Skeletal muscle satellite cell (primary cell): ENCODE data around the gene AGER.
"Not testable (repeated sequence)": the region's sequence is repeated elsewhere in the genome, so short reads cannot be mapped to it uniquely, and the experiment has no call there.

Experiments
- H3K27me3 ChIP-seq: 2 replicates; pipeline ENCODE4 v1.7.0; 2013; ENCODE audit warnings: low read length; ENCODE audit not compliant: control insufficient read depth, insufficient read depth
- H3K36me3 ChIP-seq: 2 replicates; pipeline ENCODE4 v1.7.0; 2013; ENCODE audit warnings: mild to moderate bottlenecking, control low read depth, low read length; ENCODE audit not compliant: insufficient read depth
- H3K4me1 ChIP-seq: 2 replicates; pipeline ENCODE4 v1.7.0; 2013; ENCODE audit warnings: low read length; ENCODE audit not compliant: control insufficient read depth, insufficient read depth
- H3K4me2 ChIP-seq: 2 replicates; pipeline ENCODE4 v1.7.0; 2013; ENCODE audit warnings: mild to moderate bottlenecking, low read length
- H3K4me3 ChIP-seq: 2 replicates; pipeline ENCODE4 v1.7.0; 2013; ENCODE audit warnings: low read length
- H3K9ac ChIP-seq: 2 replicates; pipeline ENCODE4 v1.7.0; 2013; ENCODE audit warnings: mild to moderate bottlenecking, low read depth, low read length, moderate library complexity
- H3K9me3 ChIP-seq: replicated peaks from 2 replicates; pipeline ENCODE4 v1.7.0; 2013; ENCODE audit warnings: mild to moderate bottlenecking, control low read depth, low read length

The AGER gene

GRCh38 chr6:32196682-32197616, 12.9 kb upstream of the AGER start:
- peak overlapping the region; percentile 100 for H3K9ac ChIP-seq
- peak overlapping the region; percentile 99 for H3K4me2 ChIP-seq
- H3K27me3 ChIP-seq, result peaks cover 6% of the 10 kb centered on the region
- H3K4me3 ChIP-seq, result peak overlapping the region; percentile 97
- peaks cover 25% of the 10 kb centered on the region for H3K4me1 ChIP-seq
- no peaks in the 10 kb centered on the region for H3K36me3 ChIP-seq
- no peaks in the 10 kb centered on the region for H3K9me3 ChIP-seq

- Histone ChIP-seq H3K9ac (peak overlapping the region; percentile 100), H3K36me3 (no peaks in the 10 kb centered on the region), H3K4me3 (peak overlapping the region; percentile 97), H3K4me1 (peaks cover 26% of the 10 kb centered on the region), H3K4me2 (peak overlapping the region; percentile 99), H3K27me3 (no peaks in the 10 kb centered on the region), H3K9me3 (no peaks in the 10 kb centered on the region)
These were observed 12.0 kb upstream of the AGER start for GRCh38 chr6:32195902-32196681.

- H3K4me3 ChIP-seq, result no peak overlapping the region
- H3K36me3 ChIP-seq, result no peaks in the 10 kb centered on the region
- peak overlapping the region; percentile 99 for H3K4me2 ChIP-seq
- peak overlapping the region; percentile 100 for H3K9ac ChIP-seq
- H3K4me1 ChIP-seq, result peaks cover 31% of the 10 kb centered on the region
- H3K27me3 ChIP-seq, result no peaks in the 10 kb centered on the region
- H3K9me3 ChIP-seq, result no peaks in the 10 kb centered on the region
These were observed 11.5 kb upstream of the AGER start for GRCh38 chr6:32195652-32195901.

GRCh38 chr6:32194825-32195651, 11.0 kb upstream of the AGER start:
- Histone ChIP-seq H3K4me2 (peak overlapping the region; percentile 99), H3K4me1 (peaks cover 34% of the 10 kb centered on the region), H3K27me3 (no peaks in the 10 kb centered on the region), H3K9me3 (no peaks in the 10 kb centered on the region), H3K9ac (peak overlapping the region; percentile 94), H3K36me3 (no peaks in the 10 kb centered on the region), H3K4me3 (peak overlapping the region; percentile 78)

GRCh38 chr6:32194388-32194787, 10.3 kb upstream of the AGER start:
- Histone ChIP-seq H3K4me3 (peak overlapping the region; percentile 78), H3K27me3 (no peaks in the 10 kb centered on the region), H3K9ac (no peak overlapping the region), H3K36me3 (no peaks in the 10 kb centered on the region), H3K9me3 (no peaks in the 10 kb centered on the region), H3K4me2 (no peak overlapping the region), H3K4me1 (peaks cover 34% of the 10 kb centered on the region)

GRCh38 chr6:32193096-32193495, 9.0 kb upstream of the AGER start:
- H3K27me3 ChIP-seq, H3K9ac ChIP-seq, H3K9me3 ChIP-seq, H3K36me3 ChIP-seq, H3K4me2 ChIP-seq, H3K4me3 ChIP-seq: not testable (repeated sequence)
- H3K4me1 ChIP-seq, result peaks cover 44% of the 10 kb centered on the region

GRCh38 chr6:32192608-32193039, 8.6 kb upstream of the AGER start, which contains the start of gene GPSM3:
Gene GPSM3 (minus strand): TSS chr6:32192643. CDS start chr6:32192513, 130 bp downstream.
- Histone ChIP-seq H3K9ac (peak within 1 kb of the TSS; percentile 30), H3K36me3 (peaks cover 5% of the 10 kb centered on the region), H3K4me1 (peaks cover 49% of the 10 kb centered on the region), H3K4me2 (peak within 1 kb of the TSS; percentile 31), H3K4me3 (no peak within 1 kb of the TSS), H3K9me3 (no peaks in the 10 kb centered on the region), H3K27me3 (no peaks in the 10 kb centered on the region)

- no peak overlapping the region for H3K4me3 ChIP-seq
- peaks cover 48% of the 10 kb centered on the region for H3K4me1 ChIP-seq
- H3K9me3 ChIP-seq, result no peaks in the 10 kb centered on the region
- H3K4me2 ChIP-seq, result no peak overlapping the region
- no peak overlapping the region for H3K9ac ChIP-seq
- no peaks in the 10 kb centered on the region for H3K27me3 ChIP-seq
- H3K36me3 ChIP-seq, result peaks cover 12% of the 10 kb centered on the region
These were observed 7.9 kb upstream of the AGER start for GRCh38 chr6:32191696-32192607.

GRCh38 chr6:32190911-32191677, 7.0 kb upstream of the AGER start:
- H3K4me3 ChIP-seq, result peak overlapping the region; percentile 68
- H3K36me3 ChIP-seq, result peaks cover 20% of the 10 kb centered on the region
- peak overlapping the region; percentile 96 for H3K4me2 ChIP-seq
- H3K27me3 ChIP-seq, result no peaks in the 10 kb centered on the region
- peaks cover 42% of the 10 kb centered on the region for H3K4me1 ChIP-seq
- no peaks in the 10 kb centered on the region for H3K9me3 ChIP-seq
- H3K9ac ChIP-seq, result no peak overlapping the region
